Loucy (cell line): ENCODE measurements around the gene KLK4.

Experiments used
- H2AFZ ChIP-seq: fragments of 200-600 bp; sonication (generic); 2 replicates; pipeline ENCODE4 v1.6.0; 2016; ENCODE audit warnings: antibody characterized with exemption, mild to moderate bottlenecking, low read length, moderate library complexity
- H3F3A ChIP-seq: fragments of 200-600 bp; 2 replicates; pipeline ENCODE4 v1.6.0; 2016; ENCODE audit warnings: antibody characterized with exemption, low read depth, mild to moderate bottlenecking
- H3K27me3 ChIP-seq: fragments of 200-600 bp; sonication (generic); 2 replicates; pipeline ENCODE4 v1.6.1; 2014; ENCODE audit warnings: low read length, mild to moderate bottlenecking; ENCODE audit not compliant: insufficient read depth, poor library complexity, severe bottlenecking
- H3K36me3 ChIP-seq: fragments of 200-600 bp; sonication (generic); 2 replicates; pipeline ENCODE4 v1.6.1; 2016; ENCODE audit warnings: low read length; ENCODE audit not compliant: insufficient read depth
- H3K4me1 ChIP-seq: fragments of 200-600 bp; sonication (generic); 2 replicates; pipeline ENCODE4 v1.5.1; 2014; ENCODE audit warnings: low read length, mild to moderate bottlenecking; ENCODE audit not compliant: insufficient read depth, poor library complexity, severe bottlenecking
- H3K4me2 ChIP-seq: fragments of 200-600 bp; sonication (generic); 2 replicates; pipeline ENCODE4 v1.6.0; 2014; ENCODE audit warnings: antibody characterized with exemption, low read length, low read depth, mild to moderate bottlenecking; ENCODE audit not compliant: poor library complexity, severe bottlenecking
- H3K4me3 ChIP-seq: fragments of 200-600 bp; sonication (generic); 2 replicates; pipeline ENCODE4 v1.5.1; 2014; ENCODE audit warnings: low read length, mild to moderate bottlenecking, mixed read lengths; ENCODE audit not compliant: poor library complexity, severe bottlenecking
- H3K79me2 ChIP-seq: fragments of 200-600 bp; sonication (generic); 2 replicates; pipeline ENCODE4 v1.6.1; 2014; ENCODE audit warnings: low read length; ENCODE audit not compliant: insufficient read depth
- H3K9ac ChIP-seq: fragments of 200-600 bp; sonication (generic); 2 replicates; pipeline ENCODE4 v1.6.0; 2014; ENCODE audit warnings: mild to moderate bottlenecking, low read depth, low read length, moderate library complexity; ENCODE audit not compliant: poor library complexity, severe bottlenecking
- H3K9me2 ChIP-seq: fragments of 200-600 bp; sonication (generic); replicated peaks from 2 replicates; pipeline ENCODE4 v1.6.1; 2016; ENCODE audit warnings: low read depth, low read length, mixed read lengths
- H3K9me3 ChIP-seq: fragments of 200-600 bp; sonication (generic); 2 replicates; pipeline ENCODE4 v1.6.1; 2014; ENCODE audit warnings: mild to moderate bottlenecking, antibody characterized with exemption, low read length, low read depth; ENCODE audit not compliant: insufficient read depth
- H4K20me1 ChIP-seq: fragments of 200-600 bp; sonication (generic); 2 replicates; pipeline ENCODE4 v1.6.0; 2014; ENCODE audit warnings: antibody characterized with exemption, low read length, mild to moderate bottlenecking; ENCODE audit not compliant: insufficient read depth, poor library complexity, severe bottlenecking
- EZH2phosphoT487 ChIP-seq: fragments of 200-600 bp; IDR thresholded peaks from 2 replicates; pipeline ENCODE4 v1.6.1; 2018; ENCODE audit warnings: antibody characterized with exemption, mild to moderate bottlenecking, moderate library complexity, borderline replicate concordance
- TF ChIP-seq, protein P1 (sequence below): fragments of 200-600 bp; sonication (generic); conservative IDR thresholded peaks from 2 replicates; pipeline ENCODE4 v1.5.1; 2014; ENCODE audit warnings: mild to moderate bottlenecking, antibody characterized with exemption, low read length

KLK4 gene

DNA sequence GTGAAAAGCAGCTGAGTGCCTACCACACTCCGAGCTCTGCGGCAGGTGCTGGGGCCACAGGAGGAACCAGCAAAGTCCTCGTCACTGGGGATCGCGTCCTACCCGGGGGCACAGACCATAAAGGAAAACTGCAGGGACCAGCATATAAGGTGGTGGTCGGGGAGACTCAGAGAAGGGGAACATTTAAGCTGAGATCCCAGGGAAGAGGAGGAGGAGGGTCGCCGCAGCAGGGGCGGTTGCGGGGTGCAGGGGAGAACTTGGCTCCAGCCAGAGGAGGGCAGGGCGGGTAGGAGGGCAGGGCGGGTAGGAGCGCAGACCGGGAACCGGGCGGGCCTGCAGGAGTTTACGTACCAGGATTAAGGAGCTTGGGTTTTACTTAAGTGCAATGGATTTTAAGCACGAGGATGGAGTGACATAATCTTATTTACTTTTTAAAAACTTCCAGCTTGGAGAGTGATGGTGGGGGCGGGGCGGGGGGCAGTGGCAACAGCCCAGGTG lies 956 bp upstream of the KLK4 start:
- TF ChIP-seq, protein P1, sequence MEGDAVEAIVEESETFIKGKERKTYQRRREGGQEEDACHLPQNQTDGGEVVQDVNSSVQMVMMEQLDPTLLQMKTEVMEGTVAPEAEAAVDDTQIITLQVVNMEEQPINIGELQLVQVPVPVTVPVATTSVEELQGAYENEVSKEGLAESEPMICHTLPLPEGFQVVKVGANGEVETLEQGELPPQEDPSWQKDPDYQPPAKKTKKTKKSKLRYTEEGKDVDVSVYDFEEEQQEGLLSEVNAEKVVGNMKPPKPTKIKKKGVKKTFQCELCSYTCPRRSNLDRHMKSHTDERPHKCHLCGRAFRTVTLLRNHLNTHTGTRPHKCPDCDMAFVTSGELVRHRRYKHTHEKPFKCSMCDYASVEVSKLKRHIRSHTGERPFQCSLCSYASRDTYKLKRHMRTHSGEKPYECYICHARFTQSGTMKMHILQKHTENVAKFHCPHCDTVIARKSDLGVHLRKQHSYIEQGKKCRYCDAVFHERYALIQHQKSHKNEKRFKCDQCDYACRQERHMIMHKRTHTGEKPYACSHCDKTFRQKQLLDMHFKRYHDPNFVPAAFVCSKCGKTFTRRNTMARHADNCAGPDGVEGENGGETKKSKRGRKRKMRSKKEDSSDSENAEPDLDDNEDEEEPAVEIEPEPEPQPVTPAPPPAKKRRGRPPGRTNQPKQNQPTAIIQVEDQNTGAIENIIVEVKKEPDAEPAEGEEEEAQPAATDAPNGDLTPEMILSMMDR: no peak
- TF ChIP-seq EZH2phosphoT487: no peak
- Histone ChIP-seq H3K9me2 (no peaks in the 10 kb centered on the region), H3K79me2 (no peaks in the 10 kb centered on the region)

DNA sequence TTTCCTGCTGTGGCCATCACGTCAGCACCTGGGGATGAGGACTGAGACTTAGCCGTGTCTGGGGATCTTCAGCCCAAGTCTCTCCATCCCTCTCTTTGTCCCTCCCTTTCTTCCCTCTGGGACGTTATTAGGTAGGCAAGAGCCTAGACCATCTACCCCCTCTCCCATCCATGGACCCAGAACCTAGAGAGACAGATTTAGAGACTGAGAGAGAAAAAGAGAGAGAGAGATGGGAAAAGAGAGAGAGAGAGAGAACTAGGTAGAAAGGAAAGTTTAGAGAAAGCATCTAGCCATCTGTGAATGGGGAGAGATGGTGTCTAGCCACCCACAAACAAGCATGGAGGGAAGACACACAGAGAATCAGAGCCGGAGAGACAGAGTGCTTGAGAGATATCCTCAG lies 473 bp downstream of the KLK4 start:
- no peak overlapping the region for H3K4me3 ChIP-seq

More for the DNA sequence above, 956 bp upstream of the KLK4 start:
- H3K9ac ChIP-seq: no peak overlapping the region
- no peaks in the 10 kb centered on the region for H3K9me3 ChIP-seq
- no peaks in the 10 kb centered on the region for H3K36me3 ChIP-seq
- no peak overlapping the region for H3K4me3 ChIP-seq
- H3F3A ChIP-seq: no peaks in the 10 kb centered on the region
- no peaks in the 10 kb centered on the region for H4K20me1 ChIP-seq
- H3K4me1 ChIP-seq: no peaks in the 10 kb centered on the region
- no peak overlapping the region for H3K4me2 ChIP-seq
- no peaks in the 10 kb centered on the region for H3K27me3 ChIP-seq
- no peak overlapping the region for H2AFZ ChIP-seq

DNA sequence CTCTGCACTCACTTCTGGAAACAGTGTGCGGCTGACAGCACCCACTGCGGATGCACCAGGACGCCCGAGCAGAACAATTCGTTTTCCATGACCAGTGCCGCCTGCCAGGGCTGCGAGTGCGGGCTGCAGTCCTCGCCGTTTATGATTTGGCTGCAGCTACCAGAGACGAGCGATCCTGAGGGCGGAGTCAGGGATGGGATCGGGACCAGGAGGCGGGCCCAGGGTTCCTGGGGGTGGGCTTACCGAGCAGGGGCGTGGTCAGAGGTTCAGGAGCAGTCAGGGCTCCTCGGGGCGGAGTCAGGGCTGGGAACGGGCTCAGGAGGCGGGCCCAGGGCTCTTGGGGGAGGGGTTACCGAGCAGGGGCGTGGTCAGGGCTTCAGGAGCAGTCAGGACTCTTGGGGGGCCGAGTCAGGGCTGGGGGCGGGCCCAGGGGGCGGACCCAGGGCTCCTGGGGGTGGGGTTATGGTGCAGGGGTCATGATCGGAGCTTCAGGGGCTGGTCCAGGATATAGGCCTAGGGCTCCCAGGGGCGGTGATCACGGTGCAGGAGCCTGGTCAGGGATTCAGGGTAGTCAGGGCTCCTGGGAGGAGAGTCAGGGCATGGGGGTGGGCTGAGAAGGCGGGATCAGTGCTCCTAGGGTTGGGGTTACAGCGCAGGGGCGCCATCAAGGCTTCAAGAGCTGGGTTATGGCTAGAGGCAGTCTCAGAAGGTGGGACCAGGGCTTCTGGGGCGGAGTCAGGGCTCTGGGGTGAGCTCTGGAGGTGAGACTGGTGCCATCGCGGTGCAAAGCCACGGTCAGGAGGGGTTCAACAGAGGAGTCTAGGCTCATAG lies 1.7 kb downstream of the KLK4 start:
- no peaks in the 10 kb centered on the region for H3F3A ChIP-seq
- H3K36me3 ChIP-seq: no peaks in the 10 kb centered on the region
- no peak overlapping the region for H3K9ac ChIP-seq
- no peaks in the 10 kb centered on the region for H3K79me2 ChIP-seq
- no peaks in the 10 kb centered on the region for H3K9me2 ChIP-seq
- no peak overlapping the region for H3K4me2 ChIP-seq
- no peaks in the 10 kb centered on the region for H3K27me3 ChIP-seq
- no peak overlapping the region for H3K4me3 ChIP-seq
- no peaks in the 10 kb centered on the region for H4K20me1 ChIP-seq
- no peaks in the 10 kb centered on the region for H3K4me1 ChIP-seq
- H3K9me3 ChIP-seq: no peaks in the 10 kb centered on the region
- TF ChIP-seq EZH2phosphoT487: no peak
- TF ChIP-seq, protein P1: no peak
- no peak overlapping the region for H2AFZ ChIP-seq

More for the DNA sequence above, 473 bp downstream of the KLK4 start:
- Histone ChIP-seq H3K4me2 (no peak overlapping the region), H3K27me3 (no peaks in the 10 kb centered on the region), H2AFZ (no peak overlapping the region), H3K9me2 (no peaks in the 10 kb centered on the region), H3K4me1 (no peaks in the 10 kb centered on the region), H3K9me3 (no peaks in the 10 kb centered on the region), H3F3A (no peaks in the 10 kb centered on the region), H3K36me3 (no peaks in the 10 kb centered on the region), H3K79me2 (no peaks in the 10 kb centered on the region), H3K9ac (no peak overlapping the region), H4K20me1 (no peaks in the 10 kb centered on the region)
- TF ChIP-seq, protein P1: no peak
- TF ChIP-seq EZH2phosphoT487: no peak
